Hematopoietic multipotent progenitor cell treated with erythropoietin and hydrocortisone succinate and interleukin-3 and kit ligand, for 15 days (in vitro differentiated cells): ENCODE results near the gene KCNG2.

Experiments
- DNase-seq: peaks from one replicate; pipeline ENCODE4 v3.0.0-alpha.2; 2015; ENCODE audit warnings: low spot score

The KCNG2 gene

GRCh38 chr18:79942211-79942610, 144.5 kb downstream of the KCNG2 start:
- DNase-seq = no peak

GRCh38 chr18:79942786-79943607, 145.3 kb downstream of the KCNG2 start:
- DNase-seq = peak; percentile 38

- DNase-seq = no peak
These were observed 145.9 kb downstream of the KCNG2 start for GRCh38 chr18:79943608-79944125.

GRCh38 chr18:79944126-79944731, 146.5 kb downstream of the KCNG2 start:
- DNase-seq = peak; percentile 35

GRCh38 chr18:79944746-79945117, 147.0 kb downstream of the KCNG2 start:
- DNase-seq = peak; percentile 73

GRCh38 chr18:79945118-79946042, 147.6 kb downstream of the KCNG2 start:
- no peak for DNase-seq

GRCh38 chr18:79947054-79947755, 149.5 kb downstream of the KCNG2 start:
- DNase-seq = no peak

GRCh38 chr18:79947881-79948610, 150.3 kb downstream of the KCNG2 start:
- no peak for DNase-seq

- no peak for DNase-seq
These were observed 151.1 kb downstream of the KCNG2 start for GRCh38 chr18:79948719-79949411.
